Thyroid gland (tissue), 4 donors: ENCODE results near the gene SLCO3A1. TPM values are rescaled to one million over a fixed set of nuclear protein-coding genes. Genes with fewer than 3 reads are reported as not detected.

Experiments used
- DNase-seq, 2 donors: peaks; one replicate each; pipeline ENCODE4 v3.0.0-alpha.2; 2019
- H3K27ac ChIP-seq, 3 donors: fragments of 200-600 bp; sonication (generic); 1 replicate in 2 of 3; 2 replicates in 1 of 3; pipeline ENCODE4 v1.5.1; 2016 to 2019; ENCODE audit warnings: mild to moderate bottlenecking in 1 of 3, moderate library complexity in 1 of 3
- H3K27me3 ChIP-seq: fragments of 200-600 bp; sonication (generic); one replicate; pipeline ENCODE4 v1.5.1; 2019
- H3K36me3 ChIP-seq, 2 donors: fragments of 200-600 bp; sonication (generic); one replicate each; pipeline ENCODE4 v1.5.1; 2016 to 2019
- H3K4me1 ChIP-seq, 2 donors: fragments of 200-600 bp; sonication (generic); one replicate each; pipeline ENCODE4 v1.5.1; 2017 to 2019
- H3K4me3 ChIP-seq, 3 donors: fragments of 200-600 bp; sonication (generic); replicated peaks in 1 of 3; 1 replicate in 2 of 3; 2 replicates in 1 of 3; pipeline ENCODE4 v1.5.1; 2016; ENCODE audit warnings: mild to moderate bottlenecking in 1 of 3
- H3K9me3 ChIP-seq: fragments of 200-600 bp; sonication (generic); one replicate; pipeline ENCODE4 v1.5.1; 2017
- CTCF ChIP-seq, 6 experiments: fragments of 200-600 bp in 3 of 6; fragments of 450-650 bp in 3 of 6; sonication (generic) in 3 of 6; IDR thresholded peaks; one replicate each; pipeline ENCODE4 v1.5.1; 2016 to 2019; ENCODE audit warnings: antibody characterized with exemption in 6 of 6, mild to moderate bottlenecking in 2 of 6, inconsistent platforms in 1 of 6, moderate library complexity in 1 of 6
- POLR2A ChIP-seq, 2 donors: fragments of 450-650 bp; IDR thresholded peaks; one replicate each; pipeline ENCODE4 v1.6.1; 2017; ENCODE audit warnings: antibody characterized with exemption in 2 of 2, mild to moderate bottlenecking in 2 of 2, moderate library complexity in 1 of 2
- WGBS, 2 donors: methylation state at CpG; one replicate each; pipeline ENCODE4 v1.1.5; 2017; 5-methylcytosine and 5-hydroxymethylcytosine counted together
- intact Hi-C: fragments of 100-400 bp; cut with DNase I; formaldehyde crosslinking; loops from one replicate; pipeline ENCODE4 v1.15.1; 2023
- total RNA-seq, 4 donors: library from RNA; depleted of rRNA; stranded (reverse); fragments of >200 nt; gene quantifications; one replicate each; pipeline ENCODE4 v1.2.3, GENCODE V29; 2016

SLCO3A1 gene
- total RNA-seq, 4 donors from 2014 or later: 23.3 to 31.4 (median 28.0) TPM

- H3K27me3 ChIP-seq: no peaks in the 10 kb centered on the region
- TF ChIP-seq POLR2A (IDR thresholded peaks at IDR 0.05): no peak
- no peak for TF ChIP-seq CTCF (IDR thresholded peaks at IDR 0.05)
- 93 to 96% methylated on average over 6 of the region's 6 CpGs for WGBS, 2 donors
Observed at GRCh38 chr15:92161039-92161670, 307.6 kb downstream of the SLCO3A1 start.

GRCh38 chr15:92162657-92163056 lies 309.1 kb downstream of the SLCO3A1 start:
- Histone ChIP-seq H3K36me3 (peaks cover 0 to 12% of the 10 kb centered on the region in 2 donors), H3K27ac (no peak overlapping the region), H3K9me3 (no peaks in the 10 kb centered on the region), H3K4me1 (no peaks in the 10 kb centered on the region), H3K4me3 (no peak overlapping the region), H3K27me3 (no peaks in the 10 kb centered on the region)
- WGBS, 2 donors: 95 to 96% methylated on average over 17 of the region's 17 CpGs
- TF ChIP-seq CTCF (IDR thresholded peaks at IDR 0.05) (no peak), POLR2A (IDR thresholded peaks at IDR 0.05) (no peak)
- intact Hi-C loops: no loop called here
- DNase-seq: no peak

More at GRCh38 chr15:92161039-92161670, 307.6 kb downstream of the SLCO3A1 start:
- Histone ChIP-seq H3K9me3 (no peaks in the 10 kb centered on the region), H3K27ac (no peak overlapping the region), H3K4me3 (no peak overlapping the region), H3K4me1 (no peaks in the 10 kb centered on the region), H3K36me3 (peaks cover 0 to 12% of the 10 kb centered on the region in 2 donors)
- DNase-seq: no peak
- intact Hi-C loops: no loop called here

- Histone ChIP-seq H3K36me3 (peaks cover 0 to 12% of the 10 kb centered on the region in 2 donors), H3K9me3 (no peaks in the 10 kb centered on the region), H3K4me3 (no peak overlapping the region), H3K27ac (no peak overlapping the region), H3K27me3 (no peaks in the 10 kb centered on the region), H3K4me1 (no peaks in the 10 kb centered on the region)
- intact Hi-C loops: no loop called here
- no peak for TF ChIP-seq CTCF (IDR thresholded peaks at IDR 0.05)
- no peak for TF ChIP-seq POLR2A (IDR thresholded peaks at IDR 0.05)
- no peak for DNase-seq
- 92 to 95% methylated on average over 10 of the region's 10 CpGs for WGBS, 2 donors
Observed at GRCh38 chr15:92163641-92164040, 310.1 kb downstream of the SLCO3A1 start.

GRCh38 chr15:92164327-92165000 lies 311.0 kb downstream of the SLCO3A1 start:
- 84 to 88% methylated on average over 10 of the region's 10 CpGs for WGBS, 2 donors
- Histone ChIP-seq H3K27me3 (no peaks in the 10 kb centered on the region), H3K36me3 (peaks cover 0 to 12% of the 10 kb centered on the region in 2 donors), H3K9me3 (no peaks in the 10 kb centered on the region), H3K27ac (no peak overlapping the region), H3K4me3 (no peak overlapping the region), H3K4me1 (no peaks in the 10 kb centered on the region)
- intact Hi-C loops: no loop called here
- TF ChIP-seq CTCF (IDR thresholded peaks at IDR 0.05): no peak
- no peak for TF ChIP-seq POLR2A (IDR thresholded peaks at IDR 0.05)
- no peak for DNase-seq

- H3K4me3 ChIP-seq: no peak overlapping the region
- H3K36me3 ChIP-seq: peaks cover 0 to 12% of the 10 kb centered on the region in 2 donors
- TF ChIP-seq CTCF (IDR thresholded peaks at IDR 0.05): no peak
- no peak for TF ChIP-seq POLR2A (IDR thresholded peaks at IDR 0.05)
- H3K9me3 ChIP-seq: no peaks in the 10 kb centered on the region
- no peak overlapping the region for H3K27ac ChIP-seq
- WGBS, 2 donors: 67 to 81% methylated on average over 4 of the region's 4 CpGs
- no peaks in the 10 kb centered on the region for H3K27me3 ChIP-seq
- intact Hi-C loops: no loop called here
- H3K4me1 ChIP-seq: no peaks in the 10 kb centered on the region
- no peak for DNase-seq
Observed at GRCh38 chr15:92165001-92165346, 311.5 kb downstream of the SLCO3A1 start.
